GM19467 (cell line): ENCODE data around the gene RIMBP3B.
"Not testable (repeated sequence)": the region's sequence is repeated elsewhere in the genome, so short reads cannot be mapped to it uniquely, and the experiment has no call there.

Experiments used
- ATAC-seq: cut with Tn5 transposase; IDR thresholded peaks from one replicate; pipeline ENCODE4 v1.9.1; 2021; ENCODE audit warnings: mild to moderate bottlenecking, moderate library complexity; ENCODE audit not compliant: unreplicated experiment

Gene RIMBP3B

DNA sequence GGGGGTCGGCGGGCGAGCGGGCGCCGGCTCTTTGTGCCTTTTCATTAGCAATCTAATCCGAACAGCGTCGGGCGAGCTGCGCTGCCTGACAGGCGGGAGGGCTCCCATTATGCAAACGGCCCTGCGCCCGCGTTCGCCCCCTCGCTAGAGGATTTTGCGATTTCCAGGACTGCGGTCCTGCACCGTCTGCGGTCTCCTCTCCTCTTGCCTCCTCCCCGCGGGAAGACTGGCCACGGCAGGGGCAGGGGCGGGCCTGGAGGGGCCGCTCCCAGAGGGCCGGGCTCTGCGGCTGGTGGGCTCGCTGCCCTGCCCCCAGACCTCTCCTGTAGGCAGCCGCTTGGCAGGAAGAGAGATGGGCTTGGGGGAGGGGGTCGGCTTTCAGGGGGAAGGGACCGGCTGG lies 34.3 kb downstream of the RIMBP3B start:
- ATAC-seq, result peak; percentile 26

- ATAC-seq, result not testable (repeated sequence)
These were observed 35.6 kb downstream of the RIMBP3B start for GRCh38 chr22:21418974-21419638.

GRCh38 chr22:21420180-21420763 lies 36.7 kb downstream of the RIMBP3B start:
- ATAC-seq, result not testable (repeated sequence)

- ATAC-seq, result not testable (repeated sequence)
These were observed 40.6 kb downstream of the RIMBP3B start for GRCh38 chr22:21424084-21424709.

DNA sequence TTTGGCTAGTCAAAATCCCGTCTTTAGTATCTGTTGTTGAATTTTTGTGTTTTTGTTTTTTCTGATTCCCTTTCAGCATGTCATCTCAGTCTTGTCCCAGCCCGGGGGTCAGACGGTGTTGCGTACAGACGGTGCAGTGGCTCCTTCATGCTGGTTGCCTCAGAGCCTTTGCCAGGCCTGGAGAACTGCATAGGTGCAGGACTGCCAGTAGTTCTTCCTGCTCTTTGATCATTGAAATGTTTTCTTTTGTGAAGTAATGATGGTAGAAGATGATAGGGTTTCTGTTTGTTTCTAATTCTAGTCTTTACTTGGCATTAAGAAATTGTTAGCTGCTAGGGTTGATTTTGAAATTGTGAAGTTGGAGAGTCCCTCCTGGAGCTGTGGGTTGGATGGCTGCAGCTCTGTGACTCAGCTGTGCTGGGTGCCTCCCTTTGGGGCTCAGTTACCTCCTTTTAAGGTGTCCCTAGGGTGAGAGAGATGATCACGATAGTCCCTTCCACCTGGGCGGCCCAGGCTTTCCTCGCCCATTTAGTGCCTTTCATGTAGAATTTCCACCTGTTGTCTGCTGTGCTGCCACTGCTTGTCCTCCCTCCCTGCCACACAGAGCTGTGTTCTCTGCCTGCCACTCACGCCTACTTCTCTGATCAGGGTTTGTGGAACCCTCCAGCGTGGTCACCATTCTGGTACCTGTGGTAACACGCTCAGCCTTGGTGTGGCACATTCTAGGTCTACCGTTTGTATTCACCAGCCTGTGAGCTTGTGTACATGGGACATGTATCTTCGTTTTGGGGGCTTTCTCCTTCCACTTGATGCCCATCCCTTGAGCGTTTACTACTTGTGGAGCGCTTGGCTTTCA lies 51.1 kb downstream of the RIMBP3B start:
- not testable (repeated sequence) for ATAC-seq

DNA sequence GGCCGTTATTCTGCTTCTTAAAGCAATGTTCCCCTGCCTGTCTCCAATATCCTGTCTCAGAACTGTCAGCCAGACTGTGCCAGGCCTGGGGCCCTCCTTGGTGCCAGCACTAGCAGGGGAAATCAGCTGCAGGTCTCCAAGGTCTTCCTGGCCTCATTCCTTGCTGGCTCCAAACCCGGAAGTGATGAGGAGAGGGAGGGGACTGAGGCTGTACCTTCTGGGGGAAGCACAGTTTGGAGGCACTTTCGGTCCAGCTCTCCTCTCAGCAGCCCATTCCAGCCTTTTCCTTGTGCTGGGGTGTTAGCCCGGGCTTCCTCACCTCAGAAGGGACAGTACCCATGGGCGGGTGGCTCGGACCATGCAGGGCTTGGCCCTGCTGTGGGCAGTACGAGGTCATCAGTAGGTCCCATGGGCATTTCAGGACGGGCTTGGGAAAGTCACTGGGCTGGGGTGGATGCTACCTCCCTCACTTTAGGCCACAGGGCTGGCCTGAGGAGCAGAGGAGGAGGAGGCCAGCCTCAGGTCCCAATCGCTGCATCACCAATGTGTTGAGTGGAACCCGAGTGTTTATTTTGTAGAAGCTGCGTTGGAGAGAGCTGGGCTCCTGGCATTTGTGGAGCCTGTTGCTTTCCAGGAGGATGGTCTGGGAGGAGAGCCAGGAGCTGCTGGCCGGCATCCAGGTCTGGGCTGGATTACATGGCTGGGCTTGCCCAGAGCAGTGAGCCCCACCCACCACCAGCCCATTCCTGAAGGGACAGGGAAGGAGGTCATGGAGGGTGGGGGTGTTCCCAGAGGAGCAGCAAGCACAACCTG lies 52.7 kb downstream of the RIMBP3B start:
- not testable (repeated sequence) for ATAC-seq

DNA sequence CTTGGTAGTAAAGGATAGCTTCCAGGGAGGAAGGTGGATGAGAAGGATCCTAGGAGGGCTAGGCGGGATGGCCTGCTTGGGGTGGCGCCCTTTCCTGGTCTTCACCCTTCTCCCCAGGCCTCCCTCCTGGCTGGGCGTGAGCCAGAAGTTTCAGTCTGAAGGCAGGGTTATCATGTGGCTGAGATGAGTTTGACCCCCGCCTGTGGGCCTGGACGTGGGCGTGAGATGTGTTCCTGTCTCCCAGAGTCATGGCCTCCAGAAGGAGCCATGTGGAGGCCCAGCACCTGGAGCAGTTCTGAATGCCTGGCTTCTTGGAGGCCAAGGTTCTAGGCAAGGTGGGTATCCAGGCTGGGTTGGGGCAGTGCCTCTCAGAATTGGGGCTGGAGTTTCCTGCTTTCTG lies 54.5 kb downstream of the RIMBP3B start:
- ATAC-seq, result not testable (repeated sequence)
